GM21529 (cell line): Measurements from ENCODE around the gene HOXB2.
"Not testable (repeated sequence)": the region's sequence is repeated elsewhere in the genome, so short reads cannot be mapped to it uniquely, and the experiment has no call there.

Experiments
- ATAC-seq: cut with Tn5 transposase; IDR thresholded peaks from one replicate; pipeline ENCODE4 v1.9.1; 2021; ENCODE audit not compliant: unreplicated experiment

Gene HOXB2

GRCh38 chr17:48517478-48517877, 27.4 kb downstream of the HOXB2 start:
- ATAC-seq, result no peak

GRCh38 chr17:48515925-48516900, 28.7 kb downstream of the HOXB2 start:
- ATAC-seq, result no peak

- no peak for ATAC-seq
Observed at GRCh38 chr17:48514477-48514876, 30.4 kb downstream of the HOXB2 start.

- ATAC-seq, result peak; percentile 38
Observed at GRCh38 chr17:48513666-48514455, 31.0 kb downstream of the HOXB2 start.

GRCh38 chr17:48513097-48513496, 31.8 kb downstream of the HOXB2 start:
- ATAC-seq, result no peak

- no peak for ATAC-seq
Observed at GRCh38 chr17:48510761-48511604, 33.9 kb downstream of the HOXB2 start.

- no peak for ATAC-seq
Observed at GRCh38 chr17:48510381-48510760, 34.5 kb downstream of the HOXB2 start.

GRCh38 chr17:48509708-48510107, 35.2 kb downstream of the HOXB2 start:
- not testable (repeated sequence) for ATAC-seq

GRCh38 chr17:48506246-48506645, 38.7 kb downstream of the HOXB2 start:
- no peak for ATAC-seq

GRCh38 chr17:48505788-48506187, 39.1 kb downstream of the HOXB2 start:
- ATAC-seq, result peak; percentile 88

- no peak for ATAC-seq
Observed at GRCh38 chr17:48504953-48505352, 40.0 kb downstream of the HOXB2 start.

- ATAC-seq, result no peak
Observed at GRCh38 chr17:48503747-48504146, 41.2 kb downstream of the HOXB2 start.

GRCh38 chr17:48502901-48503300, 42.0 kb downstream of the HOXB2 start:
- ATAC-seq, result no peak

GRCh38 chr17:48502312-48502711, 42.6 kb downstream of the HOXB2 start:
- ATAC-seq, result no peak

GRCh38 chr17:48500435-48501426, 44.2 kb downstream of the HOXB2 start:
- ATAC-seq, result no peak

GRCh38 chr17:48499735-48500434, 45.0 kb downstream of the HOXB2 start:
- ATAC-seq, result no peak

- no peak for ATAC-seq
Observed at GRCh38 chr17:48499248-48499647, 45.7 kb downstream of the HOXB2 start.

GRCh38 chr17:48498164-48498850, 46.6 kb downstream of the HOXB2 start:
- no peak for ATAC-seq

GRCh38 chr17:48497103-48497502, 47.8 kb downstream of the HOXB2 start:
- ATAC-seq, result no peak
